H1 (cell line): ENCODE results near the gene CNTN5. TPM values are rescaled to one million over a fixed set of nuclear protein-coding genes. Genes with fewer than 3 reads are reported as not detected.

ENCODE experiments used
- CTCF ChIA-PET: fragments of 300-600 bp; sonication (Branson Sonifier 250); formaldehyde crosslinking; loops from one replicate; lab custom pipeline; 2021; ENCODE audit not compliant: partially characterized antibody; lab: Charles Lee
- POLR2A ChIA-PET: fragments of 300-600 bp; sonication (Branson Sonifier 250); formaldehyde crosslinking; loops from one replicate; lab custom pipeline; 2021; ENCODE audit warnings: inconsistent platforms; ENCODE audit not compliant: partially characterized antibody; lab: Charles Lee
- DNase-seq, 2 experiments: peaks; one replicate each; pipeline versions ENCODE4 v3.0.0 to v3.0.0-alpha.2; 2010 to 2022; ENCODE audit warnings: low spot score in 2 of 2, low read depth in 1 of 2, mixed read lengths in 1 of 2
- FAIRE-seq: peaks from 2 replicates; lab custom pipeline; 2011; peaks lifted over from hg19 to GRCh38; lab: Jason Lieb, UNC
- H2AFZ ChIP-seq: 2 replicates; pipeline ENCODE4 v1.8.1; 2012; ENCODE audit warnings: low read length, inconsistent platforms
- H2AK5ac ChIP-seq: 2 replicates; pipeline ENCODE4 v1.6.1; 2013; ENCODE audit warnings: low read depth, low read length
- H2BK120ac ChIP-seq: replicated peaks from 2 replicates; pipeline ENCODE3; 2013; ENCODE audit warnings: low read depth, low read length, inconsistent platforms
- H2BK12ac ChIP-seq: 2 replicates; pipeline ENCODE4 v1.6.1; 2013; ENCODE audit warnings: low read depth, low read length
- H2BK15ac ChIP-seq: 2 replicates; pipeline ENCODE4 v1.6.1; 2013; ENCODE audit warnings: low read length
- H2BK20ac ChIP-seq: 2 replicates; pipeline ENCODE4 v1.6.1; 2013; ENCODE audit warnings: low read length
- H2BK5ac ChIP-seq: 2 replicates; pipeline ENCODE4 v1.6.1; 2013; ENCODE audit warnings: low read depth, low read length
- H3K14ac ChIP-seq: 2 replicates; pipeline ENCODE4 v1.6.1; 2013; ENCODE audit warnings: inconsistent platforms; ENCODE audit not compliant: insufficient read length
- H3K18ac ChIP-seq: 2 replicates; pipeline ENCODE4 v1.6.1; 2013; ENCODE audit warnings: low read length; ENCODE audit errors: extremely low read depth
- H3K23ac ChIP-seq: 2 replicates; pipeline ENCODE4 v1.6.1; 2013; ENCODE audit warnings: inconsistent platforms; ENCODE audit not compliant: insufficient read length
- H3K23me2 ChIP-seq: 2 replicates; pipeline ENCODE4 v1.6.1; 2013; ENCODE audit warnings: low read depth, low read length
- H3K27ac ChIP-seq: 2 replicates; pipeline ENCODE4 v1.6.1; 2011; ENCODE audit warnings: low read depth, low read length, inconsistent platforms
- H3K27me3 ChIP-seq, 4 experiments: replicated peaks in 1 of 4; 1 replicate in 1 of 4; 2 replicates in 3 of 4; pipeline versions ENCODE4 v1.6.1 to v1.8.1; 2011 to 2013; ENCODE audit warnings: low read length in 3 of 4, mild to moderate bottlenecking in 3 of 4, inconsistent platforms in 2 of 4, mixed read lengths in 2 of 4, moderate library complexity in 1 of 4; ENCODE audit not compliant: control insufficient read depth in 3 of 4, insufficient read depth in 3 of 4; ENCODE audit errors: extremely low read depth in 1 of 4
- H3K36me3 ChIP-seq, 4 experiments: 2 replicates each; pipeline versions ENCODE4 v1.6.1 to v1.8.1; 2011 to 2013; ENCODE audit warnings: mild to moderate bottlenecking in 4 of 4, low read length in 3 of 4, moderate library complexity in 2 of 4, control low read depth in 1 of 4, inconsistent platforms in 1 of 4; ENCODE audit not compliant: insufficient read depth in 4 of 4, control insufficient read depth in 2 of 4
- H3K4ac ChIP-seq: replicated peaks from 2 replicates; pipeline ENCODE3; 2013; ENCODE audit warnings: low read length, low read depth, mixed read lengths, inconsistent platforms; ENCODE audit not compliant: insufficient read length
- H3K4me1 ChIP-seq, 4 experiments: replicated peaks in 1 of 4; 1 replicate in 1 of 4; 2 replicates in 3 of 4; pipeline versions ENCODE4 v1.6.1 to v1.8.1; 2011 to 2013; ENCODE audit warnings: low read length in 3 of 4, inconsistent platforms in 2 of 4, mixed read lengths in 1 of 4; ENCODE audit not compliant: insufficient read depth in 4 of 4, control insufficient read depth in 3 of 4
- H3K4me2 ChIP-seq, 2 experiments: 2 replicates each; pipeline versions ENCODE4 v1.6.1 to v1.8.1; 2011 to 2013; ENCODE audit warnings: low read depth in 2 of 2, low read length in 2 of 2, control low read depth in 1 of 2, inconsistent platforms in 1 of 2, mild to moderate bottlenecking in 1 of 2; ENCODE audit not compliant: insufficient read depth in 1 of 2
- H3K4me3 ChIP-seq, 4 experiments: fragments of 200-600, 300-600 bp in 1 of 4; sonication (generic), shearing (Covaris generic), sonication (Bioruptor Twin) in 1 of 4; 2 replicates each; pipeline versions ENCODE4 v1.5.1 to v1.8.1; 2011 to 2016; ENCODE audit warnings: low read length in 4 of 4, low read depth in 3 of 4, control low read depth in 2 of 4, inconsistent platforms in 2 of 4, mild to moderate bottlenecking in 2 of 4, mixed read lengths in 1 of 4, moderate library complexity in 1 of 4; ENCODE audit not compliant: insufficient read depth in 2 of 4; ENCODE audit errors: extremely low read depth in 1 of 4
- H3K56ac ChIP-seq: replicated peaks from 2 replicates; pipeline ENCODE3; 2013; ENCODE audit warnings: low read depth, mild to moderate bottlenecking, mixed read lengths, low read length, inconsistent platforms; ENCODE audit not compliant: insufficient read length
- H3K79me1 ChIP-seq: 2 replicates; pipeline ENCODE4 v1.6.1; 2013; ENCODE audit warnings: low read depth, low read length, control low read depth
- H3K79me2 ChIP-seq, 2 experiments: 2 replicates each; pipeline versions ENCODE4 v1.6.1 to v1.8.1; 2012 to 2013; ENCODE audit warnings: low read length in 2 of 2, mild to moderate bottlenecking in 2 of 2, inconsistent platforms in 1 of 2; ENCODE audit not compliant: insufficient read depth in 2 of 2, control insufficient read depth in 1 of 2
- H3K9ac ChIP-seq, 4 experiments: replicated peaks in 1 of 4; 1 replicate in 1 of 4; 2 replicates in 3 of 4; pipeline versions ENCODE4 v1.6.1 to v1.8.1; 2011 to 2013; ENCODE audit warnings: low read depth in 3 of 4, low read length in 3 of 4, control low read depth in 2 of 4, mild to moderate bottlenecking in 2 of 4, moderate library complexity in 2 of 4, inconsistent platforms in 1 of 4; ENCODE audit errors: extremely low read depth in 1 of 4
- H3K9me3 ChIP-seq, 2 experiments: 2 replicates each; pipeline versions ENCODE4 v1.6.1 to v1.8.1; 2012 to 2013; ENCODE audit warnings: mild to moderate bottlenecking in 2 of 2, moderate library complexity in 2 of 2, control low read depth in 1 of 2, inconsistent platforms in 1 of 2, low read depth in 1 of 2, low read length in 1 of 2, mixed read lengths in 1 of 2; ENCODE audit not compliant: insufficient read depth in 2 of 2
- H4K20me1 ChIP-seq, 2 experiments: replicated peaks in 1 of 2; 2 replicates each; pipeline versions ENCODE3 to v1.8.1; 2011 to 2013; ENCODE audit warnings: inconsistent platforms in 2 of 2, low read length in 2 of 2, mild to moderate bottlenecking in 1 of 2; ENCODE audit not compliant: insufficient read depth in 2 of 2, control insufficient read depth in 1 of 2
- H4K5ac ChIP-seq: 2 replicates; pipeline ENCODE4 v1.6.1; 2013; ENCODE audit warnings: low read length, low read depth, mixed read lengths, inconsistent platforms; ENCODE audit not compliant: insufficient read length
- H4K8ac ChIP-seq: 2 replicates; pipeline ENCODE4 v1.8.0; 2013; ENCODE audit warnings: mild to moderate bottlenecking, moderate library complexity, low read length, inconsistent platforms; ENCODE audit not compliant: insufficient read depth; ENCODE audit errors: extremely low read depth
- H4K91ac ChIP-seq: replicated peaks from 2 replicates; pipeline ENCODE3; 2013; ENCODE audit warnings: low read length, mixed read lengths, inconsistent platforms; ENCODE audit not compliant: insufficient read length
- POLR2AphosphoS5 ChIP-seq: IDR thresholded peaks from 2 replicates; pipeline ENCODE4 v1.6.1; 2011; ENCODE audit warnings: low read depth, low read length
- POU5F1 ChIP-seq: IDR thresholded peaks from 2 replicates; pipeline ENCODE4 v1.6.1; 2011; ENCODE audit warnings: low read depth, mild to moderate bottlenecking, low read length, moderate library complexity
- WGBS, 2 experiments: shearing (Covaris generic) in 1 of 2; methylation state at CpG; one replicate each; pipeline versions ENCODE4 v1.1.6 to v1.1.7; 2013 to 2015; ENCODE audit warnings: low lambda C conversion rate in 2 of 2, mixed read lengths in 2 of 2, inconsistent platforms in 1 of 2, low coverage in 1 of 2, missing lambda C conversion rate in 1 of 2; ENCODE audit not compliant: insufficient replicate concordance in 2 of 2, insufficient coverage in 1 of 2, insufficient read length in 1 of 2; ENCODE audit errors: extremely low coverage in 1 of 2, missing lambda C conversion rate in 1 of 2; 5-methylcytosine and 5-hydroxymethylcytosine counted together
- polyA plus RNA-seq, 7 experiments: library from polyadenylated mRNA; depleted of rRNA in 3 of 7; stranded (reverse) in 5 of 7; unstranded in 2 of 7; fragments of >200 nt in 5 of 7; fragments of 200-250 nt in 2 of 7; gene quantifications; 1 replicate in 5 of 7; 2 replicates in 1 of 7; 4 replicates in 1 of 7; pipeline versions ENCODE4 v1.2.1 to v1.2.3, GENCODE V29; 2011 to 2013; ENCODE audit warnings: missing spikeins in 2 of 7, mixed read lengths in 2 of 7
- total RNA-seq: library from RNA; stranded (reverse); fragmentation: NEBNext Ultra II Directional; extraction: Animal tissue kit (Norgen Biotek cat#: 25700); gene quantifications from 2 replicates; pipeline ENCODE4 v1.2.1, GENCODE V29; 2021

The CNTN5 gene
- total and polyA plus RNA-seq, 2 of the 8 experiments (the other 6 are each of a cell fraction or from before 2014, with no cell fraction given), result not detected

DNA sequence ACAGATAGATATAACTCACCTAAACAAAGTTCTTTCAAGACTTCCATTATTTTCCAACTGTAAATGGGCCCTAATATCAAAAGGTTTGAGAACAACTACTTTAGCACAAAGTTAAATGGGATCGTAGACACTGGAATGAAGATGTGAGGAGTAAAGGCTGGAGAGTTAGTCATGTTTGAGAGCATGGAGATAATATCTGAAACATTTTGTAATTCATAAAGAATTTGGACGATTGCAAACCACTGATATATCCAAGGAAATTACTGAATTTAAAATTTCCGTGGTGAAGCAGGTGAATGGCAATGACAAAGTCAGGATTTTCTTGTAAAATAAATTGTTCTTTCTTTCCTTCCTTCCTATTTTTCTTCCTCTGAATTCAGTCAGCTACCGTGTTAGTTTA, 564.9 kb downstream of the CNTN5 start:
- no peak for TF ChIP-seq POLR2AphosphoS5
- no peak for TF ChIP-seq POU5F1
- no peak for FAIRE-seq
- H3K23ac ChIP-seq, result no peak overlapping the region

More for the DNA sequence above, 564.9 kb downstream of the CNTN5 start:
- Histone ChIP-seq H3K4ac (no peak overlapping the region), H2BK120ac (no peak overlapping the region), H2BK15ac (no peak overlapping the region), H3K79me1 (no peaks in the 10 kb centered on the region), H3K27ac (no peak overlapping the region), H2AK5ac (no peak overlapping the region), H3K18ac (no peak overlapping the region), H3K9me3 (peaks cover 7 to 13% of the 10 kb centered on the region in 2 experiments; a peak in 3 of 4 replicates), H2BK20ac (no peak overlapping the region), H3K9ac (no peak overlapping the region), H3K4me3 (no peak overlapping the region), H4K91ac (no peak overlapping the region), H3K4me1 (no peaks in the 10 kb centered on the region), H4K5ac (no peak overlapping the region), H2BK12ac (no peak overlapping the region), H3K79me2 (no peaks in the 10 kb centered on the region), H3K36me3 (no peaks in the 10 kb centered on the region), H2AFZ (no peak overlapping the region), H3K4me2 (no peak overlapping the region), H3K27me3 (no peaks in the 10 kb centered on the region), H4K20me1 (no peaks in the 10 kb centered on the region), H4K8ac (no peak overlapping the region), H3K23me2 (no peaks in the 10 kb centered on the region), H3K56ac (no peak overlapping the region), H2BK5ac (no peak overlapping the region), H3K14ac (no peak overlapping the region)
- 61% methylated on average over 4 of the region's 4 CpGs; no CpG with 5 or more reads in 1 of the 2 experiments for WGBS, 2 experiments
- ChIA-PET CTCF (no interaction called here), POLR2A (no interaction called here)
- no peak for DNase-seq
